RWPE1 (cell line): Measurements from ENCODE around the gene C16orf54.
"Not testable (repeated sequence)": the region's sequence is repeated elsewhere in the genome, so short reads cannot be mapped to it uniquely, and the experiment has no call there.

Source experiments
- CTCF ChIA-PET: fragments of 350-600 bp; sonication (Branson Sonifier 250); formaldehyde crosslinking; extraction: SDS; loops from one replicate; lab custom pipeline; 2021; lab: Yijun Ruan, JAX
- POLR2A ChIA-PET: fragments of 400-600 bp; formaldehyde crosslinking; extraction: SDS; loops from one replicate; lab custom pipeline; 2020; ENCODE audit warnings: antibody characterized with exemption; ENCODE audit not compliant: low non-redundant PET; lab: Yijun Ruan, JAX
- DNase-seq: peaks from one replicate; pipeline ENCODE4 v3.0.0; 2012; ENCODE audit warnings: low spot score
- H3K27ac ChIP-seq: fragments of 450-650 bp; 2 replicates; pipeline ENCODE4 v1.5.1; 2017
- TF ChIP-seq, protein P1 (sequence below): fragments of 450-650 bp; conservative IDR thresholded peaks from 2 replicates; pipeline ENCODE4 v1.5.1; 2017; ENCODE audit warnings: low read depth, mild to moderate bottlenecking

C16orf54 gene

DNA sequence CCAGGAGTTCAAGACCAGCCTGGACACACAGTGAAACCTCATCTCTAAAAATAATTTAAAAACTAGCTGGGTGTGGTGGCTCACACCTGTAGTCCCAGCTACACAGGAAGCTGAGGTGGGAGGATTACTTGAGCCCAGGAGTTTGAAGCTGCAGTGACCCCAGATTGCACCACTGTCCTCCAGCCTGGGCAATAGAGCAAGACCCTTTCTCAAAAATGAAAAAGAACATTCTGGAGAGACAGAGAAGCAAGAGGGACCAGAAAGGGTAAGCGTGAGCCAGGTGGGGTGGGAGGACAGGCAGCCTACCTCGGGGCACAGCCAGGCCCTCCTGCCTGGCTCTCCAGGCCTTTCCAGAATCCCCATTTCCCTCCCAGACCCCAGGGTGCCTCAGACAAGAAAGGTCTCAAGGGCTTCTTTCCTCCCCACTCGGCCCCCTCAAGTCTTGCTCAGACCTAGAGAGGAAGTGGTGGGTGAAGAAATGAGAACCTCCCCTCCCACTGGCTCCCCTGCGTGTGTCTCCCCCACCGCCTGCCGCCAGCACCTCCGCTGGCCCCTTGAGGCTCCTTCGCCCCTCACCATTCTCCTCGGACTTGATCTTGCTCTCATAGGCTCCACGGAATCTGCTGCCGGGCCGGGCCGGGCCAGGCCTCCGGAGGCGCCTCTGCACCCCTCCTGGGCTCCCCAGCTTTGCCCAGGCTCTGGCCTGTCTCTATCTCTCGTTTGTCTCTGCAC lies 503 bp downstream of the C16orf54 start:
- TF ChIP-seq, protein P1, sequence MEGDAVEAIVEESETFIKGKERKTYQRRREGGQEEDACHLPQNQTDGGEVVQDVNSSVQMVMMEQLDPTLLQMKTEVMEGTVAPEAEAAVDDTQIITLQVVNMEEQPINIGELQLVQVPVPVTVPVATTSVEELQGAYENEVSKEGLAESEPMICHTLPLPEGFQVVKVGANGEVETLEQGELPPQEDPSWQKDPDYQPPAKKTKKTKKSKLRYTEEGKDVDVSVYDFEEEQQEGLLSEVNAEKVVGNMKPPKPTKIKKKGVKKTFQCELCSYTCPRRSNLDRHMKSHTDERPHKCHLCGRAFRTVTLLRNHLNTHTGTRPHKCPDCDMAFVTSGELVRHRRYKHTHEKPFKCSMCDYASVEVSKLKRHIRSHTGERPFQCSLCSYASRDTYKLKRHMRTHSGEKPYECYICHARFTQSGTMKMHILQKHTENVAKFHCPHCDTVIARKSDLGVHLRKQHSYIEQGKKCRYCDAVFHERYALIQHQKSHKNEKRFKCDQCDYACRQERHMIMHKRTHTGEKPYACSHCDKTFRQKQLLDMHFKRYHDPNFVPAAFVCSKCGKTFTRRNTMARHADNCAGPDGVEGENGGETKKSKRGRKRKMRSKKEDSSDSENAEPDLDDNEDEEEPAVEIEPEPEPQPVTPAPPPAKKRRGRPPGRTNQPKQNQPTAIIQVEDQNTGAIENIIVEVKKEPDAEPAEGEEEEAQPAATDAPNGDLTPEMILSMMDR = no peak
- no peak for DNase-seq
- CTCF ChIA-PET = no interaction called here
- POLR2A ChIA-PET = no interaction called here
- no peak overlapping the region for H3K27ac ChIP-seq

DNA sequence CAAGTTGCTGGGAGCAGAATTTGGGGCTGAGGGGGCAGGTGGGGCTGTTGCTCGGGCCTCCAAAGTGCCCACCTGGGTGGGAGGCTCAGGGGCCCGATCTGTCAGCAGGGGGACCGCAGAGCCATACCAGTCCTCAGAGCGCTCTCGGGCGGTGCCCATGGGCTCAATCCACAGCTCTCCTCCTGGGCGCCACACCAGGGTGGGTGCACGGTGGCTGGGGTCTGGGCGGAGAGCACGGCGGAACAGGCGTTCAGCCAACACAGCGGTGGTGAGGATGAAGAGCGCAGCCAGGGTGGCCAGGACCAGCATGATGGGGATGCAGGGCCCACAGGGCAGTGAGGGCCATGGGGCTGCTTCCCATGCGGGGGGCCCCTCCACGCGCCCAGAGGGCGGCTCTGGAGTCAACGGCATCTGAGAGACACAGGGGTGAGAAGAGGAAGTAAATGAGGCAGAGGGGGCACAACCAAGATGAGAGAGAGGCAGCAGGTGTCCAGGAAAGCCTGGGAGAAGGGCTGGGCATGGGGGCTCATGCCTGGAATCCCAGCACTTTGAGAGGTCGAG lies 1.2 kb downstream of the C16orf54 start:
- TF ChIP-seq, protein P1 = no peak
- POLR2A ChIA-PET = no interaction called here
- no peak overlapping the region for H3K27ac ChIP-seq
- DNase-seq = no peak
- CTCF ChIA-PET = no interaction called here

DNA sequence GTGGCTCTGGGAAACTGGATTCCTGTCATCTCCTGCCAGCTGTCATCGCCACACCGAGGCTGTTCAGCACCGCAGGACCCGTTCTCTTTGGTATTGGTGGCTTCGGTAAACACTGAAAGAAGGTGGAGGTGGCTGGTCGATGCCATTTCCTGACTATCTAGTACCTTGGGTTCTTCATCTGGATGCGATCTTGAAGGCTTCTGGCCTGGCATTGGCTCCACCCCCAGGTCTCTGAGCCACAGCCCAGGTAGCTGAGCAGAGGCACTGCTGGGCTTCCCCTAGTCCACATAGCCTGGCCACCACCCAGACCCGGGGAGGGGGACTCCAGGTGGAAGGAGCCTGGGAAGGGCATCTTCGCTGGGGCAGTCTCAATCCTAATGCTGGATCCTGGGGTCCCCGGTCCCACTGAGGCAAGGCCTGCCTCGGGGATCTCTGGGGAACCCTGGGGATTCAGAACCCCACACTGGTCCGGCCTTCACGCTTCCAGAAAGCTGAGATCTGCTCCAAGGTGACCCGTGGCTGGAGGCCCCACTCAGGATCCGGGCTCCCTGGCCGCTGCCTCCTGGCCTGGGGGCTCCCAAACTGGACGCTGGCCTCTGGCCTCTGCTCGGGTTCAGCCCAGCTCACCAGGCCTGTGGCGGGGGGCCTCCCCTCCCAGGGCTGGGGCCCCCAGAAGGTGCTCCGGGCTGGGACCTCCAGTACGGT lies 1.8 kb downstream of the C16orf54 start:
- POLR2A ChIA-PET = no interaction called here
- DNase-seq = no peak
- no peak overlapping the region for H3K27ac ChIP-seq
- CTCF ChIA-PET = no interaction called here
- TF ChIP-seq, protein P1 = no peak

DNA sequence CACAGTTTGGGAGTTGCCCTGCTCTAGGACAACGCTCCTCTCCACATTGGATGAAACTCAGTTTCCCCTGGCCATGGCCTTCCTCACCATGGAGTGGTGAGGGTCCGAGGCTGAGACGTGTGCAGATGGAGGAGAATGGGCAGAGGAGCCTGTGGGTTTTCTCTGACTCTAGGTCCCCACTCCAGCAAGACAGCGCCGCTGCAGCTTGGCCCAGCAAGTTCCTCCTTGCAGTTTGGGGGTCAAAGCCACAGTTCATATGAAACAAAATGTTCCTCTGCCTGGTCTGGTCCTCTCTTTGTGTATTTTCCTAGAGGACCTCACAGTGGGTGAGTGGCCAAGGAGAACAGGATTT lies 2.3 kb downstream of the C16orf54 start:
- TF ChIP-seq, protein P1 = no peak
- no peak for DNase-seq
- CTCF ChIA-PET = interaction anchor here (0.9 kb wide), 1 partner anchor 12 kb away, joined by 3 read pairs; no protein-coding TSS in a partner anchor
- no peak overlapping the region for H3K27ac ChIP-seq
- POLR2A ChIA-PET = no interaction called here

DNA sequence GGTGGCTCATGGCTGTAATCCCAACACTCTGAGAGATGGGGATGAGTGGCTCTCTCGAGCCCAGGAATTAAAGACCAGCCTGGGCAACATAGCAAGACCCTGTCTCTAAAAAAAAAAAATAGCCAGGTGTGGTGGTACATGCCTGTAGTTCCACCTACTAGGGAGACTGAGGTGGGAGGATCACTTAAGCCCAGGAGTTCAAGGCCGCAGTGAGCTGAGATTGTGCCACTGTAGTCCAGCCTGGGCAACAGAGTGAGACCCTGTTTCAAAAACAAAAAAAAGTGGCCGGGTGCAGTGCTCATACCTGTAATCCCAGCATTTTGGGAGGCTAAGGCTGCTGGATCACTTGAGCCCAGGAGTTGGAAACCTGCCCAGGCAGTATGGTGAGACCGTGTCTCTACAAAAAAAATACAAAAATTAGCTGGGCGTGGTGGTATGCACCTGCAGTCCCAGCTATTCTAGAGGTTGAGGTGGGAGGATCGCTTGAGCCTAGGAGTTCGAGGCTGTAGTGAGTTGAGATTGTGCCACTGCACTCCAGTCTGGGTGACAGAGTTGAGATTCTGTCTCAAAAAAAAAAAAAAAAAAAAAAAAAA lies 3.0 kb downstream of the C16orf54 start:
- no peak for DNase-seq
- ChIA-PET POLR2A (no interaction called here), CTCF (interaction anchor here (0.9 kb wide), 1 partner anchor 12 kb away, joined by 3 read pairs; no protein-coding TSS in a partner anchor)
- TF ChIP-seq, protein P1 = no peak
- H3K27ac ChIP-seq = no peak overlapping the region

DNA sequence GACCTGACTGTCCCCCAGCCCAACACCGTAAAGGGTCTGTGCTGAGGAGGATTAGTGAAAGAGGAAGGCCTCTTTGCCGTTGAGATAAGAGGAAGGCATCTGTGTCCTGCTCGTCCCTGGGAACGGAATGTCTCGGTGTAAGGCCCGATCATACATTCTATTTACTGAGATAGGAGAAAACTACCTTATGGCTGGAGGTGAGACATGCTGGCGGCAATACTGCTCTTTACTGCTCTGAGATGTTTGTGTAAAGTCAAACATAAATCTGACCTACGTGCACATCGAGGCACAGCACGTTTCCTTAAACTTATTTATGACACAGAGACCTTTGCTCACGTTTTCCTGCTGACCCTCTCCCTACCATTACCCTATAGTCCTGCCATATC lies 5.2 kb downstream of the C16orf54 start:
- H3K27ac ChIP-seq, POLR2A ChIA-PET, CTCF ChIA-PET, DNase-seq: not testable (repeated sequence)

DNA sequence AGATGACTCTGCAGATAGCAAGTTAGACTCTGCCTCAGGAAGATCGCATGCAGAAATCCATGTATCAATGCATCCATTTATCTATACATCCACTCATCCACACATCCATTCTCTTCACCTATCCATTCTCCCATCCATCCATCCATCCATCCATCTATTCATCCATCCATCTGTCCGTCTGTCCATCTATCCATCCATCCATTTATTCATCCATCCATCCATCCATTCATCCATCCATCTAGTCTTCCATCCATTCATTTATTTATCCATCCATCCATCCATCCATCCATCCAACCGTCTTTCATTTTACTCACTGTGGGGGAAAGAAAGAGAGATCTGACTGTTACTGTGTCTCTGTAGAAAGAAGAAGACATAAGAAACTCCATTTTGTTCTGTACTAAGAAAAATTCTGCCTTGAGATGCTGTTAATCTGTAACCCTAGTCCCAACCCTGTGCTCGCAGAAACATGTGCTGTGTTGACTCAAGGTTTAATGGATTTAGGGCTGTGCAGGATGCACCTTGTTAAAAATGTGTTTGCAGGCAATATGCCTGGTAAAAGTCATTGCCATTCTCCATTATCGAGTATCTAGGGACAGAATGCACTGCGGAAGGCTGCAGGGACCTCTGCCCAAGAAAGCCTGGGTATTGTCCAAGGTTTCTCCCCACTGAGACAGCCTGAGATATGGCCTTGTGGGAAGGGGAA lies 5.7 kb downstream of the C16orf54 start:
- CTCF ChIA-PET = interaction anchor here (0.6 to 1.2 kb wide), 2 partner anchors 11 to 715 kb away, joined by 3 to 5 read pairs; no protein-coding TSS in a partner anchor
- not testable (repeated sequence) for DNase-seq, H3K27ac ChIP-seq

More for the DNA sequence above, 5.7 kb downstream of the C16orf54 start:
- POLR2A ChIA-PET = not testable (repeated sequence)
